GM12891 (cell line): ENCODE measurements around the gene SAMSN1.

Experiments
- PAX5 ChIP-seq: IDR thresholded peaks from 2 replicates; pipeline ENCODE4 v1.6.1; 2011; ENCODE audit warnings: low read length, moderate library complexity, mild to moderate bottlenecking; ENCODE audit not compliant: insufficient read depth, severe bottlenecking
- POLR2A ChIP-seq: IDR thresholded peaks from 2 replicates; pipeline ENCODE4 v1.6.1; 2011; ENCODE audit warnings: low read depth, low read length, control low read depth
- POLR2AphosphoS5 ChIP-seq: IDR thresholded peaks from 2 replicates; pipeline ENCODE4 v1.6.1; 2011; ENCODE audit warnings: low read depth, low read length, control low read depth
- POU2F2 ChIP-seq: IDR thresholded peaks from 2 replicates; pipeline ENCODE4 v1.6.1; 2011; ENCODE audit warnings: low read depth, mild to moderate bottlenecking, control low read depth, low read length, moderate library complexity
- SPI1 ChIP-seq: IDR thresholded peaks from 2 replicates; pipeline ENCODE4 v1.6.1; 2011; ENCODE audit warnings: low read depth, low read length, control low read depth
- TAF1 ChIP-seq: IDR thresholded peaks from 2 replicates; pipeline ENCODE4 v1.6.1; 2011; ENCODE audit warnings: low read depth, low read length, control low read depth

- TF ChIP-seq TAF1 (no peak), POLR2A (no peak), POLR2AphosphoS5 (no peak), PAX5 (no peak), POU2F2 (no peak), SPI1 (no peak)
Observed at GRCh38 chr21:14523234-14523633, 22.9 kb downstream of the SAMSN1 start.
